ENCODE results near the gene MYH11. TPM values are rescaled to one million over a fixed set of nuclear protein-coding genes. Genes with fewer than 3 reads are reported as not detected.
"Not testable (repeated sequence)": the region's sequence is repeated elsewhere in the genome, so short reads cannot be mapped to it uniquely, and the experiment has no call there.

Gene MYH11
- total RNA-seq, 1 experiment from 2014 or later: not detected

DNA sequence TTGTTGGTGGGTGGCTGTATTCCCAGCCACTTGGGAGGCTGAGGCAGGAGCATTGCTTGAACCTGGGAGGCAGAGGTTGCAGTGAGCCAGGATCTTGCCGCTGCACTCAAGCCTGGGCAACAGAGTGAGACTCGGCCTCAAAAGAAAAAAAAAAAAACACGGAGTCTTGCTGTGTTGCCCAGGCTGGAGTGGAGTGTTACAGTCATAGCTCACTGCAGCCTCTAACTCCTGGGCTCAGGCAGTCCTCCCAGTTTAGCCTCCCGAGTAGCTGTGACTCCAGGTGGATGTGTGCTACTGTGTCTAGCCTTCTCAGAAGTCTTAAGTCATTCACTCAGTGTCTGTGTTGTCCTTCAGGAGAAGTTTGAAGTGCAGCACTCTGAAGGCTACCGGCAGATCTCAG is 179.4 kb downstream of the MYH11 start:
- H3K27me3 Mint-ChIP-seq (ENCODE audit: insufficient read depth, unreplicated experiment): no peaks in the 10 kb centered on the region
- peak overlapping the region; percentile 17 for H3K27ac Mint-ChIP-seq (ENCODE audit: low read depth, unreplicated experiment)
- H3K9me3 Mint-ChIP-seq (ENCODE audit: unreplicated experiment): no peaks in the 10 kb centered on the region
- H3K4me1 Mint-ChIP-seq (ENCODE audit: insufficient read depth, unreplicated experiment): peaks cover 19% of the 10 kb centered on the region
- CTCF ChIA-PET: interaction anchor here (0.7 kb wide), 1 partner anchor 25 kb away, joined by 3 read pairs; no protein-coding TSS in a partner anchor
- POLR2A ChIA-PET: no interaction called here
- intact Hi-C loops (cut with micrococcal nuclease): no loop called here
- BruUV-seq (replicated peaks): no TSS peak
- TF ChIP-seq, protein P1, sequence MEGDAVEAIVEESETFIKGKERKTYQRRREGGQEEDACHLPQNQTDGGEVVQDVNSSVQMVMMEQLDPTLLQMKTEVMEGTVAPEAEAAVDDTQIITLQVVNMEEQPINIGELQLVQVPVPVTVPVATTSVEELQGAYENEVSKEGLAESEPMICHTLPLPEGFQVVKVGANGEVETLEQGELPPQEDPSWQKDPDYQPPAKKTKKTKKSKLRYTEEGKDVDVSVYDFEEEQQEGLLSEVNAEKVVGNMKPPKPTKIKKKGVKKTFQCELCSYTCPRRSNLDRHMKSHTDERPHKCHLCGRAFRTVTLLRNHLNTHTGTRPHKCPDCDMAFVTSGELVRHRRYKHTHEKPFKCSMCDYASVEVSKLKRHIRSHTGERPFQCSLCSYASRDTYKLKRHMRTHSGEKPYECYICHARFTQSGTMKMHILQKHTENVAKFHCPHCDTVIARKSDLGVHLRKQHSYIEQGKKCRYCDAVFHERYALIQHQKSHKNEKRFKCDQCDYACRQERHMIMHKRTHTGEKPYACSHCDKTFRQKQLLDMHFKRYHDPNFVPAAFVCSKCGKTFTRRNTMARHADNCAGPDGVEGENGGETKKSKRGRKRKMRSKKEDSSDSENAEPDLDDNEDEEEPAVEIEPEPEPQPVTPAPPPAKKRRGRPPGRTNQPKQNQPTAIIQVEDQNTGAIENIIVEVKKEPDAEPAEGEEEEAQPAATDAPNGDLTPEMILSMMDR (IDR thresholded peaks at IDR 0.05; ENCODE audit: unreplicated experiment): no peak
- DNase-seq (ENCODE audit: unreplicated experiment): no peak
- peaks cover 71% of the 10 kb centered on the region for H3K36me3 Mint-ChIP-seq (ENCODE audit: insufficient read depth, unreplicated experiment)
- H3K4me3 Mint-ChIP-seq (ENCODE audit: unreplicated experiment): no peak overlapping the region

DNA sequence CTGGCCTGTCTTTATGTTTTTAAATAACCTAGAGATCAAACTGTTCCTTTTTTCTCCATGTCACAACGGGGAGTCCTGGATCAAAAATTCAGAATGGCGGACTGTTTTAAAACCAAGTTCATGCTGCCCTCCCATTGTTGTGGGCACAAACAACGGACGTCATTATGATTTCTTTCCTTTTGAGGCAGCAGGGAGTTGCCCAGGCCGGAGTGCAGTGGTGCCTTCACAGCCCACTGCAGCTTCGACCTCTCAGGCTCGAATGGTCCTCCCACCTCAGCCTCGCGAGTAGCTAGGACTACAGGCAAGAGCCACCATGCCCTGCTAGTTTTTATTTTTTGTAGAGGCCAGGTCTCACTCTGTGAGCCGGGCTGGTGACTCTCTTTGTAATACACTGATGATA is 180.3 kb downstream of the MYH11 start:
- DNase-seq (ENCODE audit: unreplicated experiment): no peak
- Mint-ChIP-seq H3K27ac (ENCODE audit: low read depth, unreplicated experiment) (no peak overlapping the region), H3K4me3 (ENCODE audit: unreplicated experiment) (no peak overlapping the region), H3K4me1 (ENCODE audit: insufficient read depth, unreplicated experiment) (peaks cover 20% of the 10 kb centered on the region), H3K9me3 (ENCODE audit: unreplicated experiment) (no peaks in the 10 kb centered on the region), H3K36me3 (ENCODE audit: insufficient read depth, unreplicated experiment) (peaks cover 65% of the 10 kb centered on the region), H3K27me3 (ENCODE audit: insufficient read depth, unreplicated experiment) (no peaks in the 10 kb centered on the region)
- BruUV-seq (replicated peaks): no TSS peak
- CTCF ChIA-PET: no interaction called here
- TF ChIP-seq, protein P1 (IDR thresholded peaks at IDR 0.05; ENCODE audit: unreplicated experiment): no peak
- POLR2A ChIA-PET: interaction anchor here (0.7 kb wide), 1 partner anchor 32 kb away, joined by 4 read pairs; no protein-coding TSS in a partner anchor
- intact Hi-C loops (cut with micrococcal nuclease): no loop called here

DNA sequence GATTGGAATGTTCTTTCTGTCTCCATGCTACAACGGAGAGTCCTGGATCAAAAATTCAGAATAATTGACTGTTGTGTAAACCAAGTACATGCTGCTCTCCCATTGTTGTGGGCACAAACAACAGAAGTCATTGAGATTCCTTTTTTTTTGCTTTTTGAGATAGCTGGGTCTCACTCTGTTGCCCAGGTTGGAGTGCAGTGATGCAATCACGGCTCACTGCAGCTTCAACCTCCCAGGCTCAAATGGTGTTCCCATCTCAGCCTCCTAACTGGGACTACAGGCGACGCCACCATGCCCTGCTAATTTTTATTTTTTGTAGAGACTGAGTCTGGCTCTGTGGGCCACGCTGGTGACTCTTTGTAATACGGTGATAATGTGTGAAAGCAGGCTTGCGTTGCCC is 182.3 kb downstream of the MYH11 start:
- H3K36me3 Mint-ChIP-seq (ENCODE audit: insufficient read depth, unreplicated experiment): peaks cover 65% of the 10 kb centered on the region
- BruUV-seq (replicated peaks): no TSS peak

DNA sequence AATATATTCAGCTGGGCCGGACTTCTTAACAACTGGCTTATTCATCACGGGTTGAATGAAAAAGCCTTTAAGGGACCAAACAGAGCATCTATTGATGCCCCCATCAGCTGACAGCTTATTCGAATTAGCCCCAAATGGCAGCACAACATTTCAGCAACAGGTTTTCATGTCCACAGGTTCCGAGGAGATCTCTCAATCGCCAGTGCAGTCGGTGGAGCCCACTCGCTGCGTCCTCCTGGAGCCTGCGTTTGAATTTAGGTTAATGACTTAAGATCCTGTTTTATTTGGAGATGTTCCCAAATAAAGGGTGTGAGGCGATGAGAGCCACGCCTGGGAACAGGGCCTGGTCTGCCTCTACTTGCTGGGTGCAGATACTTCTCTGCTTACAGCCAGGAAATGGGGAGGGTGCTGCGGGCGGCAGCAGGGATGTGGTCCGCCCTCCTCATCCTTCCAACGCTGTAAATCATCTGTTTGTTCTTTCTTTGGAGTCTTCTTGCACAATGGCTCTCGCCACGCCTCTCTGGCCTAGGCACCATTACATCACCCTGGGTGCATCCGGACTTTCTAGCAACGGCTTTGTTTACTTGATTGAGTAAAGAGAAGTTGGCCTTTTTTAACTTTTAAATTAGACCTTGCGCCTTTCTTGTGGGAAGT is 184.2 kb downstream of the MYH11 start:
- CTCF ChIA-PET: interaction anchor here (0.6 to 3.9 kb wide), 8 partner anchors 9 to 1169 kb away, joined by 3 to 18 read pairs (median 4); partner anchors contain the start of gene MARF1
- no peaks in the 10 kb centered on the region for H3K27me3 Mint-ChIP-seq (ENCODE audit: insufficient read depth, unreplicated experiment)
- H3K9me3 Mint-ChIP-seq (ENCODE audit: unreplicated experiment): no peaks in the 10 kb centered on the region
- POLR2A ChIA-PET: interaction anchor here (0.6 to 7.2 kb wide), 8 partner anchors 10 to 268 kb away, joined by 3 to 173 read pairs (median 6); partner anchors contain the start of genes MARF1 and NDE1
- intact Hi-C loops (cut with micrococcal nuclease): loop anchor here (1.0 kb wide), 1 partner anchor 28 kb away; no protein-coding TSS in a partner anchor
- DNase-seq (ENCODE audit: unreplicated experiment): peak; percentile 99
- peak overlapping the region; percentile 63 for H3K4me3 Mint-ChIP-seq (ENCODE audit: unreplicated experiment)
- H3K4me1 Mint-ChIP-seq (ENCODE audit: insufficient read depth, unreplicated experiment): peaks cover 30% of the 10 kb centered on the region
- H3K27ac Mint-ChIP-seq (ENCODE audit: low read depth, unreplicated experiment): peak overlapping the region; percentile 99
- TF ChIP-seq, protein P1 (IDR thresholded peaks at IDR 0.05; ENCODE audit: unreplicated experiment): no peak
- H3K36me3 Mint-ChIP-seq (ENCODE audit: insufficient read depth, unreplicated experiment): peaks cover 61% of the 10 kb centered on the region
- BruUV-seq (replicated peaks): TSS peak; percentile 98

More for the DNA sequence above, 182.3 kb downstream of the MYH11 start:
- H3K9me3 Mint-ChIP-seq (ENCODE audit: unreplicated experiment): no peaks in the 10 kb centered on the region
- intact Hi-C loops (cut with micrococcal nuclease): no loop called here
- CTCF ChIA-PET: no interaction called here
- POLR2A ChIA-PET: interaction anchor here (0.7 to 7.2 kb wide), 3 partner anchors 22 to 504 kb away, joined by 4 to 173 read pairs (median 106); partner anchors contain the start of genes MARF1 and NDE1
- DNase-seq (ENCODE audit: unreplicated experiment): no peak
- H3K4me3 Mint-ChIP-seq (ENCODE audit: unreplicated experiment): no peak overlapping the region
- H3K4me1 Mint-ChIP-seq (ENCODE audit: insufficient read depth, unreplicated experiment): peaks cover 30% of the 10 kb centered on the region
- H3K27me3 Mint-ChIP-seq (ENCODE audit: insufficient read depth, unreplicated experiment): no peaks in the 10 kb centered on the region
- TF ChIP-seq, protein P1 (IDR thresholded peaks at IDR 0.05; ENCODE audit: unreplicated experiment): no peak
- peak overlapping the region; percentile 99 for H3K27ac Mint-ChIP-seq (ENCODE audit: low read depth, unreplicated experiment)

DNA sequence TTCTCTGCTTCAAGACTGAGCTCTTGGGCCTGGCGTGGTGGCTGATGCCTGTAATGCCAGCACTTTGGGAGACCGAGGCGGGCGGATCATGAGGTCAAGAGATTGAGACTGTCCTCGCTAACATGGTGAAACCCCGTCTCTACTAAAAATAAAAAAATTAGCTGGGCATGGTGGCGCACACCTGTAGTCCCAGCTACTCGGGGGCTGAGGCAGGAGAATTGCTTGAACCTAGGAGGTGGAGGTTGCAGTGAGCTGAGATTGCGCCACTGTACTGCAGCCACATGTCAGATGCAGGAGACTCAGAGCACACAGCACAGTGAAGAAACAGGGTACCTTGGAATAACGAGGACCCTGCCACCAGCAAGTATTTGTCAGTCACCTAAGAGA is 184.7 kb downstream of the MYH11 start:
- ChIA-PET POLR2A (interaction anchor here (0.9 to 7.2 kb wide), 6 partner anchors 10 to 38 kb away, joined by 3 to 173 read pairs (median 12); partner anchors contain the start of genes MARF1 and NDE1), CTCF (interaction anchor here (0.7 to 3.9 kb wide), 5 partner anchors 10 to 1169 kb away, joined by 3 to 18 read pairs (median 16); partner anchors contain the start of gene MARF1)
- not testable (repeated sequence) for BruUV-seq (replicated peaks); DNase-seq (ENCODE audit: unreplicated experiment); H3K9me3 Mint-ChIP-seq (ENCODE audit: unreplicated experiment); H3K27me3 Mint-ChIP-seq (ENCODE audit: insufficient read depth, unreplicated experiment)
- Mint-ChIP-seq H3K27ac (ENCODE audit: low read depth, unreplicated experiment) (peak overlapping the region; percentile 99), H3K4me3 (ENCODE audit: unreplicated experiment) (peak overlapping the region; percentile 63), H3K4me1 (ENCODE audit: insufficient read depth, unreplicated experiment) (peaks cover 30% of the 10 kb centered on the region), H3K36me3 (ENCODE audit: insufficient read depth, unreplicated experiment) (peaks cover 63% of the 10 kb centered on the region)
- intact Hi-C loops (cut with micrococcal nuclease): loop anchor here (1.0 kb wide), 1 partner anchor 28 kb away; no protein-coding TSS in a partner anchor
